GM12878 (cell line): ENCODE results near the gene MYCBPAP.

ENCODE experiments used
- CTCF ChIP-seq, 3 experiments: IDR thresholded peaks in 2 of 3; conservative IDR thresholded peaks in 1 of 3; 2 replicates each; pipeline ENCODE4 v1.5.1; 2011; ENCODE audit warnings: low read depth in 3 of 3, low read length in 3 of 3, mild to moderate bottlenecking in 3 of 3, control low read depth in 2 of 3, moderate library complexity in 2 of 3, inconsistent platforms in 1 of 3, mixed read lengths in 1 of 3; ENCODE audit not compliant: control insufficient read depth in 2 of 3, insufficient read depth in 1 of 3; ENCODE audit errors: extremely low read depth in 1 of 3
- POU2F2 ChIP-seq: IDR thresholded peaks from 3 replicates; pipeline ENCODE4 v1.6.1; 2011; ENCODE audit warnings: low read depth, mild to moderate bottlenecking, low read length, borderline replicate concordance
- TF ChIP-seq, protein P1 (sequence below): fragments of 450-650 bp; formaldehyde crosslinking; IDR thresholded peaks from 2 replicates; pipeline ENCODE4 v1.4.0; 2020; ENCODE audit warnings: mild to moderate bottlenecking, moderate library complexity

DNA sequence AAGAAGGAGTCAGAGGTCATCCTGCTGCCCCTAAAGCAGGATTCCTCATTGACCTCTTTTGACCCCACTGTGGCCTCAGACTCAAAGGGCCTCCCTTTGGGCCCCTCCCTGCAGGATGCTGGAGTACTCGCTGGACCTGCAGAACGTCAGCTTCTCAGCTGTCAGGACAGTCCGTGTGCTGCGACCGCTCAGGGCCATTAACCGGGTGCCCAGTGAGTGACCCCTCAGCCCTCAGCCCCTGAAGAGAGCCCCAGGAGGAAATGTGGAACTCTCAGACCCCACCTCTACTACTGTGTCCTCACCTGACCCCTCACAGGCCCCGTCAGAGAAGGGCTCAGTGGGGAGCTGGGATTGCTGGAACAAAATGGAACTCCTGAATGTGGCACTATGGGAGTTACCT is 61.4 kb downstream of the MYCBPAP start:
- TF ChIP-seq, protein P1, sequence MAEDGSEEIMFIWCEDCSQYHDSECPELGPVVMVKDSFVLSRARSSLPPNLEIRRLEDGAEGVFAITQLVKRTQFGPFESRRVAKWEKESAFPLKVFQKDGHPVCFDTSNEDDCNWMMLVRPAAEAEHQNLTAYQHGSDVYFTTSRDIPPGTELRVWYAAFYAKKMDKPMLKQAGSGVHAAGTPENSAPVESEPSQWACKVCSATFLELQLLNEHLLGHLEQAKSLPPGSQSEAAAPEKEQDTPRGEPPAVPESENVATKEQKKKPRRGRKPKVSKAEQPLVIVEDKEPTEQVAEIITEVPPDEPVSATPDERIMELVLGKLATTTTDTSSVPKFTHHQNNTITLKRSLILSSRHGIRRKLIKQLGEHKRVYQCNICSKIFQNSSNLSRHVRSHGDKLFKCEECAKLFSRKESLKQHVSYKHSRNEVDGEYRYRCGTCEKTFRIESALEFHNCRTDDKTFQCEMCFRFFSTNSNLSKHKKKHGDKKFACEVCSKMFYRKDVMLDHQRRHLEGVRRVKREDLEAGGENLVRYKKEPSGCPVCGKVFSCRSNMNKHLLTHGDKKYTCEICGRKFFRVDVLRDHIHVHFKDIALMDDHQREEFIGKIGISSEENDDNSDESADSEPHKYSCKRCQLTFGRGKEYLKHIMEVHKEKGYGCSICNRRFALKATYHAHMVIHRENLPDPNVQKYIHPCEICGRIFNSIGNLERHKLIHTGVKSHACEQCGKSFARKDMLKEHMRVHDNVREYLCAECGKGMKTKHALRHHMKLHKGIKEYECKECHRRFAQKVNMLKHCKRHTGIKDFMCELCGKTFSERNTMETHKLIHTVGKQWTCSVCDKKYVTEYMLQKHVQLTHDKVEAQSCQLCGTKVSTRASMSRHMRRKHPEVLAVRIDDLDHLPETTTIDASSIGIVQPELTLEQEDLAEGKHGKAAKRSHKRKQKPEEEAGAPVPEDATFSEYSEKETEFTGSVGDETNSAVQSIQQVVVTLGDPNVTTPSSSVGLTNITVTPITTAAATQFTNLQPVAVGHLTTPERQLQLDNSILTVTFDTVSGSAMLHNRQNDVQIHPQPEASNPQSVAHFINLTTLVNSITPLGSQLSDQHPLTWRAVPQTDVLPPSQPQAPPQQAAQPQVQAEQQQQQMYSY = no peak
- no peak for TF ChIP-seq CTCF (IDR thresholded peaks at IDR 0.05 in 2 of 3, conservative IDR thresholded peaks at IDR 0.05 in 1 of 3; ENCODE audit: control insufficient read depth in 2 of 3, extremely low read depth in 1 of 3, insufficient read depth in 1 of 3, low read depth in 3 of 3, low read length in 3 of 3)
- TF ChIP-seq POU2F2 = no peak
